Breast epithelium (tissue), 4 donors: Measurements from ENCODE around the gene DPH1. TPM values are rescaled to one million over a fixed set of nuclear protein-coding genes. Genes with fewer than 3 reads are reported as not detected.

ENCODE experiments used
- DNase-seq, 2 donors: peaks; one replicate each; pipeline ENCODE4 v3.0.0-alpha.2; 2019; ENCODE audit warnings: low spot score in 2 of 2
- H3K27ac ChIP-seq, 2 donors: fragments of 200-600 bp; sonication (generic) in 1 of 2; one replicate each; pipeline ENCODE4 v1.5.1; 2016 to 2019; ENCODE audit warnings: mild to moderate bottlenecking in 1 of 2
- H3K27me3 ChIP-seq, 2 donors: fragments of 200-600 bp; sonication (generic) in 1 of 2; one replicate each; pipeline versions ENCODE4 v1.5.1 to v1.6.0; 2017 to 2019; ENCODE audit warnings: control low read depth in 1 of 2, mild to moderate bottlenecking in 1 of 2
- H3K36me3 ChIP-seq: fragments of 200-600 bp; one replicate; pipeline ENCODE4 v1.5.1; 2019
- H3K4me1 ChIP-seq, 2 donors: fragments of 200-600 bp; sonication (generic); one replicate each; pipeline ENCODE4 v1.5.1; 2016 to 2019; ENCODE audit warnings: control low read depth in 1 of 2
- H3K4me3 ChIP-seq, 3 donors: fragments of 200-600 bp; sonication (generic); 1 replicate in 2 of 3; 2 replicates in 1 of 3; pipeline ENCODE4 v1.5.1; 2016 to 2019; ENCODE audit warnings: mild to moderate bottlenecking in 3 of 3, moderate library complexity in 2 of 3
- H3K9me3 ChIP-seq, 2 donors: fragments of 200-600 bp; sonication (generic) in 1 of 2; one replicate each; pipeline ENCODE4 v1.5.1; 2016 to 2019; ENCODE audit warnings: control low read depth in 1 of 2
- POLR2A ChIP-seq: fragments of 450-650 bp; IDR thresholded peaks from one replicate; pipeline ENCODE4 v1.6.1; 2016; ENCODE audit warnings: antibody characterized with exemption, mild to moderate bottlenecking, moderate library complexity
- POLR2AphosphoS5 ChIP-seq, 3 donors: sonication (generic); formaldehyde crosslinking; IDR thresholded peaks; one replicate each; pipeline ENCODE4 v1.6.1; 2017; ENCODE audit warnings: antibody characterized with exemption in 3 of 3
- intact Hi-C: fragments of 100-400 bp; cut with DNase I; formaldehyde crosslinking; loops from one replicate; pipeline ENCODE4 v1.15.1; 2023; ENCODE audit warnings: low total_unique reads
- total RNA-seq, 3 donors: library from RNA; depleted of rRNA; stranded (reverse); fragments of >200 nt; gene quantifications; one replicate each; pipeline ENCODE4 v1.1.0, GENCODE V29; 2016
- TF ChIP-seq, protein P1 (sequence below), 3 donors: fragments of 450-650 bp; IDR thresholded peaks; one replicate each; pipeline ENCODE4 v1.5.1; 2016 to 2017; ENCODE audit warnings: antibody characterized with exemption in 3 of 3, mild to moderate bottlenecking in 3 of 3, moderate library complexity in 3 of 3

Gene DPH1
- total RNA-seq, 3 donors from 2014 or later = 28.3 to 66.6 (median 55.7) TPM

DNA sequence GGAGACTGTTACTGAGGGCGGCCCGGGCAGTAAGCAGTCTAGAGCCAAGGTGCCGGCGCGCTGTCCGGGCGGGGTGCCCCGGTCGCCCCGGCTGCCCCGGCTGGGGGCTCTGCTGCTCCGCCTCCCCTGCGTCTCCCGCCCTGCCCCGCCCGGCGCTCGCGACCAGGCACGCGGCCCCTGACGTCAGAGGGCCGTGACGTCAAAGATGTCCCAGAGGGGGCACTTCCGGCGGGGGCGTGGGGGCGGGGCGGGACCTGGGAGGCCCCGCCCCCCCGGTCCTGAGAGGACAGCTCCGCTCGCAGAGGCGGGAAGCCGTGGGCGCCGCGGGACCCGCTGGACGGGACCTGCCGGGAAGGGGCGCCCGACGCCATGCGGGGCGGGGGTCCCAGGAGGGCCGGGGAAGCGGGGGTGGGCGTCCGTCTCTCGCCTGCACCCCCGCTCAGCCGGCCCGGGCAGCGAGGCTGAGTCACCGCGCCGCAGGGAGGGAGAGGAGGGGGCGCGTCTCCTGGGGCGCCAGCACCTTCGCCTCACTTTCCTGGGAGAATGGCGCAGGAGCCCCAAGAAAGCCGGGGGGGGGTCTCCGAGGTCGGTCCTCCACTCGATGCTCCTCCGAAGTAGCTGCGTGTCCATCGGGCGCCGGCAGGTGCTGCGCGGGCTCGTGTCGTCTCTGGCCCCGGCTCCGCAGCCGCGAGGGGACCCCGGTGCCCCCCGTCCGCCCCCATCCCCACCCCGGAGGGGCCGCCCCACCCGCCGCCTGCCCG is 20.5 kb downstream of the DPH1 start:
- peak overlapping the region; percentile 51 to 99 (median 71) for H3K4me3 ChIP-seq
- intact Hi-C loops = no loop called here
- peak in 1 of 2 donors; percentile 62 for DNase-seq
- H3K27ac ChIP-seq = peak overlapping the region; percentile 43 to 84
- H3K4me1 ChIP-seq = peaks cover 7 to 11% of the 10 kb centered on the region in 2 donors
- no peaks in the 10 kb centered on the region for H3K9me3 ChIP-seq
- TF ChIP-seq, protein P1, sequence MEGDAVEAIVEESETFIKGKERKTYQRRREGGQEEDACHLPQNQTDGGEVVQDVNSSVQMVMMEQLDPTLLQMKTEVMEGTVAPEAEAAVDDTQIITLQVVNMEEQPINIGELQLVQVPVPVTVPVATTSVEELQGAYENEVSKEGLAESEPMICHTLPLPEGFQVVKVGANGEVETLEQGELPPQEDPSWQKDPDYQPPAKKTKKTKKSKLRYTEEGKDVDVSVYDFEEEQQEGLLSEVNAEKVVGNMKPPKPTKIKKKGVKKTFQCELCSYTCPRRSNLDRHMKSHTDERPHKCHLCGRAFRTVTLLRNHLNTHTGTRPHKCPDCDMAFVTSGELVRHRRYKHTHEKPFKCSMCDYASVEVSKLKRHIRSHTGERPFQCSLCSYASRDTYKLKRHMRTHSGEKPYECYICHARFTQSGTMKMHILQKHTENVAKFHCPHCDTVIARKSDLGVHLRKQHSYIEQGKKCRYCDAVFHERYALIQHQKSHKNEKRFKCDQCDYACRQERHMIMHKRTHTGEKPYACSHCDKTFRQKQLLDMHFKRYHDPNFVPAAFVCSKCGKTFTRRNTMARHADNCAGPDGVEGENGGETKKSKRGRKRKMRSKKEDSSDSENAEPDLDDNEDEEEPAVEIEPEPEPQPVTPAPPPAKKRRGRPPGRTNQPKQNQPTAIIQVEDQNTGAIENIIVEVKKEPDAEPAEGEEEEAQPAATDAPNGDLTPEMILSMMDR (IDR thresholded peaks at IDR 0.05) = no peak
- TF ChIP-seq POLR2AphosphoS5 (IDR thresholded peaks at IDR 0.05) (no peak), POLR2A (no peak)
- H3K27me3 ChIP-seq = no peaks in the 10 kb centered on the region
- H3K36me3 ChIP-seq = no peaks in the 10 kb centered on the region

DNA sequence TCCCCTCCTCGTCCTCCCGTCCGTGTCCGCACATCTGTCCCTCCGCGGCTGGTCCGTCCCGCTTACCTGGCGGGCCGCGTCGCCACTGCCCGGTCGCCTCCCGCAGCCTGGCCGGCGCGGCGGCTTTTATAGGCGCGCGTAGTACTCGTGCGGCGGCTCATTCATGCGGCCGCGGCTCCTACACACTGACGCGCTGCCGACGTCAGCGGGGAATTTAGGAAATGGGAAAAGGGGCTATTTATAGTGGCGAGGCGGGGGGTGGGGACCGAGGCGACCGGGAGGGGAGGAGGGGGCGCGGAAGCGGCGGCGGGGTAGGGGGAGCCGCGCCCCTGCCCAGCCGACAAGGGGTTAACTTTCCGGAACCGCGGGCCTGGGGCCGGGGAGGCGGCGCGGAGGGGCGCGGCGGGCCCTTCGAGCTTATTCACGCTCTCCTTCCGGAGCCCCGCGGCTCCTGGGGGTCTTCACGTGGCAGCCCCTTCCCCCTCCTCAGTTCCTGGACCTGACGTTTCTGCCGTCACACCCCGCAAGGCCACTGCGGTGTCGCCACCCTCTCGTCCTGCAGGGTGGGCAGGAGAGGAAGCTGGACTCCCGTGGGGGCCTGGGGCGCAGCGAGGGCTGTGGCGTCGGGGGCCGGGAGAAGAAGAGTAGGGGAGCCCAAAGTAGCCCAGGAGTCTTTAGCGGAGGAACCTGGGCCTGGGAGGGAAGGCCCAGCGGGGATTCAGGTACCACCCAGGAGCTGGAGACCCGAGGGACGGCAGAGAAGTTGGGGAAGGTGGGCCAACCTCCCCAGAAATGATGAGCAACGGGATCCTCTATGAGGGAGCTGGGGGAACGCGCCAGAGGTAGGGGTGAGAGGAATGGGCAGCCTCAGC is 21.3 kb downstream of the DPH1 start:
- TF ChIP-seq, protein P1 (IDR thresholded peaks at IDR 0.05) = no peak
- TF ChIP-seq POLR2A = no peak
- TF ChIP-seq POLR2AphosphoS5 (IDR thresholded peaks at IDR 0.05) = no peak
- no peaks in the 10 kb centered on the region for H3K27me3 ChIP-seq
- H3K4me3 ChIP-seq = peak overlapping the region; percentile 51 to 99 (median 71)
- intact Hi-C loops = no loop called here
- H3K27ac ChIP-seq = peak overlapping the region; percentile 43 to 84
- no peak for DNase-seq
- H3K9me3 ChIP-seq = no peaks in the 10 kb centered on the region
- H3K4me1 ChIP-seq = peaks cover 8 to 11% of the 10 kb centered on the region in 2 donors
- no peaks in the 10 kb centered on the region for H3K36me3 ChIP-seq

DNA sequence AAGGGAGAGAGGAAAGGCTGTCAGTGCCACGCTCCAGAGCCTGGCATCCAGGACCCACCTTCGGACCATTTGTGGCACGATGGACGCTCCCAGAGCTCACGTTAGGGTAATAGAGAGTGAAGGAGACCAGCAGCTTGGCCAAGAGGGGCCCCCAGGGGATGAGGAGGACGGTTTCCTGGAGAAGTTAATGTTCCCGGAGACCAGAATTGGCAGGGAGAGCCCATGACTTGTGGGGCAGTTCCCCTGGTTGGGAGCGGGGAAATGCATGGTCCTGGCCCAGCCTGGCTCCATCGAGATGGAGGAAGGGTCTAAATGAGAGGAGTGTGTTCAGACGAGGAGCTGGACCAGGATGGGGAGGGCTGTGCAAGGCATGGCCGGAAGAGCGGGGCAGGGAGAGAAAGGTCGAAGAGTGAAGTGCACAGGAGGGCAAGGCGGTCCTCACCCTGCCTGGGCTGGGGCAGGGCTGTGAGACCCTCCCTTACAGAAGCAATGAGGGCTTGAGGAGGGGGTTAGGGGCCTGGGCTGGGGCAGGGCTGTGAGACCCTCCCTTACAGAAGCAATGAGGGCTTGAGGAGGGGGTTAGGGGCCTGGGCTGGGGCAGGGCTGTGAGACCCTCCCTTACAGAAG is 22.1 kb downstream of the DPH1 start:
- intact Hi-C loops = no loop called here
- no peak for DNase-seq
- no peaks in the 10 kb centered on the region for H3K36me3 ChIP-seq
- no peak overlapping the region for H3K27ac ChIP-seq
- no peaks in the 10 kb centered on the region for H3K27me3 ChIP-seq
- H3K4me3 ChIP-seq = no peak overlapping the region
- peaks cover 10 to 11% of the 10 kb centered on the region in 2 donors for H3K4me1 ChIP-seq
- H3K9me3 ChIP-seq = no peaks in the 10 kb centered on the region
- TF ChIP-seq POLR2AphosphoS5 (IDR thresholded peaks at IDR 0.05) (no peak), POLR2A (no peak)
- TF ChIP-seq, protein P1 (IDR thresholded peaks at IDR 0.05) = no peak

DNA sequence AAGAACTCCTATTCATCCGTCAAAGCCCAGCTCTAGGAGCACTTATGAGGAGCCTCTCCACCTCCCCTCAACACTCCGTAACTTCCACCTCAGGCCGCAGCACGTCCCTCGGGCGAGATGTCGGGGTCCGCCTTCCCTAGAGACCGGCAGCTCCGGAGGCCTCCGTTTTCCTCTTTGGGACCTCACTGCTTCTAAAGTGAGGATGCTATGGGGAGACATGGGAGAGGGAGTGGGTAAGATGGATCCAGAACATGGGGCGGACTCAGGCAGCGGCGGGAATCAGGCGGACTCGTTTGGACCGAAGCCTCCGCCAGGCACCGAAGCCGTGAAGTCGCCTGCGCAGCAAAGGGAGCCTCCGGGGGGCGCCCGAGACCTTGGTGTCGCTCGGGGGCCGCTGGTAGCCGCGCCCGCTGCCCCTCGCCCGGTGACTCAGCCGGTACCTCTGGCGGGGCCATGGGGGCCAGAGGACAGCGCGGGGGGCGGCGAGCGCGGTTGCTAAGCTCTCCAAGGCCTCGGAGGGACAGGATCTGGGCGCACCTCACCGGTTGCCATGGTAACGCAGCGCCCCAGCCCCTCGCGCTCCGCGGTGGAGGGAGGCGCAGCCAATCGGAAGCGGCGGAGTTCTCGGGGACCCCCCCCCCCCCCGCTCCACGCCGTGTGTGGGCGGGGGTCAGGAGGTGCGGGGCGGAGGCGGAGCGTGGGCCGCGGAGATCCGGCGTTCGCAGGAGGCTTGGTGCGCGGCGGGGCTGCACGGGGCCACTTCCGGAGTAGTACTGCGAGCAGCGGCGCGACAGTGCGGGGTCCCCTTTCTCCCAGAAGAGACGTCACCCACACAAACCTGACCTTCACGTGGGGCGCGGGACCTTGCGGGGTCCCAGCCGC is 23.7 kb downstream of the DPH1 start:
- Histone ChIP-seq H3K27ac (peak overlapping the region; percentile 85 to 89), H3K36me3 (no peaks in the 10 kb centered on the region), H3K27me3 (no peaks in the 10 kb centered on the region), H3K9me3 (no peaks in the 10 kb centered on the region), H3K4me1 (peaks cover 10 to 11% of the 10 kb centered on the region in 2 donors), H3K4me3 (peak overlapping the region; percentile 61 to 84 (median 70))
- TF ChIP-seq POLR2AphosphoS5 (IDR thresholded peaks at IDR 0.05) = no peak
- TF ChIP-seq, protein P1 (IDR thresholded peaks at IDR 0.05) = peak; percentile 18 to 63 (median 50)
- intact Hi-C loops = no loop called here
- DNase-seq = peak in 1 of 2 donors; percentile 75
